ENCODE data around the gene TCFL5. TPM values are rescaled to one million over a fixed set of nuclear protein-coding genes. Genes with fewer than 3 reads are reported as not detected.

Gene TCFL5
- total RNA-seq, 1 donor from 2014 or later = 6.2 TPM

- Mint-ChIP-seq H3K36me3 (ENCODE audit: low read depth) (peaks cover 30% of the 10 kb centered on the region), H3K9me3 (no peaks in the 10 kb centered on the region), H3K27me3 (no peaks in the 10 kb centered on the region), H3K4me3 (no peak overlapping the region), H3K27ac (no peak overlapping the region), H3K4me1 (peaks cover 17% of the 10 kb centered on the region)
- no peak for DNase-seq
- intact Hi-C loops (cut with micrococcal nuclease) = no loop called here
Observed at GRCh38 chr20:62800314-62801259, 61.0 kb downstream of the TCFL5 start.

- H3K4me1 Mint-ChIP-seq = peaks cover 17% of the 10 kb centered on the region
- H3K36me3 Mint-ChIP-seq (ENCODE audit: low read depth) = peaks cover 30% of the 10 kb centered on the region
- H3K9me3 Mint-ChIP-seq = no peaks in the 10 kb centered on the region
- H3K27ac Mint-ChIP-seq = no peak overlapping the region
- intact Hi-C loops (cut with micrococcal nuclease) = no loop called here
- no peak overlapping the region for H3K4me3 Mint-ChIP-seq
- no peak for DNase-seq
- no peaks in the 10 kb centered on the region for H3K27me3 Mint-ChIP-seq
Observed at GRCh38 chr20:62799873-62800272, 61.7 kb downstream of the TCFL5 start.

GRCh38 chr20:62799459-62799858 is 62.2 kb downstream of the TCFL5 start:
- intact Hi-C loops (cut with micrococcal nuclease) = no loop called here
- no peaks in the 10 kb centered on the region for H3K27me3 Mint-ChIP-seq
- no peak for DNase-seq
- no peak overlapping the region for H3K4me3 Mint-ChIP-seq
- peaks cover 20% of the 10 kb centered on the region for H3K4me1 Mint-ChIP-seq
- no peak overlapping the region for H3K27ac Mint-ChIP-seq
- no peaks in the 10 kb centered on the region for H3K9me3 Mint-ChIP-seq
- peaks cover 28% of the 10 kb centered on the region for H3K36me3 Mint-ChIP-seq (ENCODE audit: low read depth)

- Mint-ChIP-seq H3K27ac (no peak overlapping the region), H3K4me3 (no peak overlapping the region), H3K4me1 (peaks cover 19% of the 10 kb centered on the region), H3K27me3 (no peaks in the 10 kb centered on the region), H3K36me3 (ENCODE audit: low read depth) (peaks cover 28% of the 10 kb centered on the region), H3K9me3 (no peaks in the 10 kb centered on the region)
- intact Hi-C loops (cut with micrococcal nuclease) = no loop called here
- no peak for DNase-seq
Observed at GRCh38 chr20:62799036-62799435, 62.6 kb downstream of the TCFL5 start.

GRCh38 chr20:62797671-62798532 is 63.7 kb downstream of the TCFL5 start:
- Mint-ChIP-seq H3K27me3 (no peaks in the 10 kb centered on the region), H3K4me3 (peak overlapping the region; percentile 89), H3K9me3 (no peaks in the 10 kb centered on the region), H3K36me3 (ENCODE audit: low read depth) (peaks cover 28% of the 10 kb centered on the region), H3K27ac (peak overlapping the region; percentile 91), H3K4me1 (peaks cover 22% of the 10 kb centered on the region)
- no peak for DNase-seq
- intact Hi-C loops (cut with micrococcal nuclease) = no loop called here

- peaks cover 28% of the 10 kb centered on the region for H3K36me3 Mint-ChIP-seq (ENCODE audit: low read depth)
- H3K9me3 Mint-ChIP-seq = no peaks in the 10 kb centered on the region
- no peak for DNase-seq
- peak overlapping the region; percentile 91 for H3K27ac Mint-ChIP-seq
- no peaks in the 10 kb centered on the region for H3K27me3 Mint-ChIP-seq
- peak overlapping the region; percentile 89 for H3K4me3 Mint-ChIP-seq
- peaks cover 25% of the 10 kb centered on the region for H3K4me1 Mint-ChIP-seq
- intact Hi-C loops (cut with micrococcal nuclease) = loop anchor here (1.0 kb wide), 1 partner anchor 7 kb away; the partner anchor contains the start of gene OGFR
Observed at GRCh38 chr20:62796699-62797491, 64.7 kb downstream of the TCFL5 start.

- Mint-ChIP-seq H3K36me3 (ENCODE audit: low read depth) (peaks cover 23% of the 10 kb centered on the region), H3K9me3 (no peaks in the 10 kb centered on the region), H3K27me3 (no peaks in the 10 kb centered on the region), H3K27ac (peak overlapping the region; percentile 95), H3K4me1 (peaks cover 33% of the 10 kb centered on the region), H3K4me3 (peak overlapping the region; percentile 87)
- DNase-seq = peak; percentile 92
- intact Hi-C loops (cut with micrococcal nuclease) = no loop called here
Observed at GRCh38 chr20:62795023-62795761, 66.4 kb downstream of the TCFL5 start.

GRCh38 chr20:62794007-62794724 is 67.5 kb downstream of the TCFL5 start:
- peaks cover 33% of the 10 kb centered on the region for H3K4me1 Mint-ChIP-seq
- intact Hi-C loops (cut with micrococcal nuclease) = loop anchor here (5.0 kb wide), 5 partner anchors 142 to 557 kb away; partner anchors contain the start of genes ADRM1, OSBPL2 and RPS21
- peak; percentile 100 for DNase-seq
- H3K9me3 Mint-ChIP-seq = no peaks in the 10 kb centered on the region
- H3K36me3 Mint-ChIP-seq (ENCODE audit: low read depth) = peaks cover 13% of the 10 kb centered on the region
- peak overlapping the region; percentile 87 for H3K4me3 Mint-ChIP-seq
- H3K27me3 Mint-ChIP-seq = no peaks in the 10 kb centered on the region
- H3K27ac Mint-ChIP-seq = peak overlapping the region; percentile 95

- peaks cover 33% of the 10 kb centered on the region for H3K4me1 Mint-ChIP-seq
- peaks cover 9% of the 10 kb centered on the region for H3K36me3 Mint-ChIP-seq (ENCODE audit: low read depth)
- intact Hi-C loops (cut with micrococcal nuclease) = loop anchor here (5.0 kb wide), 5 partner anchors 141 to 556 kb away; partner anchors contain the start of genes ADRM1, OSBPL2 and RPS21
- H3K4me3 Mint-ChIP-seq = peak overlapping the region; percentile 72
- H3K27me3 Mint-ChIP-seq = no peaks in the 10 kb centered on the region
- peak overlapping the region; percentile 86 for H3K27ac Mint-ChIP-seq
- no peak for DNase-seq
- no peaks in the 10 kb centered on the region for H3K9me3 Mint-ChIP-seq
Observed at GRCh38 chr20:62793757-62794006, 67.9 kb downstream of the TCFL5 start.

- no peak for DNase-seq
- intact Hi-C loops (cut with micrococcal nuclease) = loop anchor here (5.0 kb wide), 5 partner anchors 141 to 556 kb away; partner anchors contain the start of genes ADRM1, OSBPL2 and RPS21
- H3K27me3 Mint-ChIP-seq = no peaks in the 10 kb centered on the region
- H3K4me3 Mint-ChIP-seq = peak overlapping the region; percentile 72
- H3K9me3 Mint-ChIP-seq = no peaks in the 10 kb centered on the region
- peaks cover 30% of the 10 kb centered on the region for H3K4me1 Mint-ChIP-seq
- H3K27ac Mint-ChIP-seq = peak overlapping the region; percentile 86
- H3K36me3 Mint-ChIP-seq (ENCODE audit: low read depth) = peaks cover 4% of the 10 kb centered on the region
Observed at GRCh38 chr20:62792940-62793756, 68.5 kb downstream of the TCFL5 start.

- Mint-ChIP-seq H3K9me3 (no peaks in the 10 kb centered on the region), H3K27me3 (no peaks in the 10 kb centered on the region), H3K4me3 (no peak overlapping the region), H3K4me1 (peaks cover 30% of the 10 kb centered on the region), H3K27ac (peak overlapping the region; percentile 11), H3K36me3 (ENCODE audit: low read depth) (peaks cover 2% of the 10 kb centered on the region)
- DNase-seq = no peak
- intact Hi-C loops (cut with micrococcal nuclease) = loop anchor here (5.0 kb wide), 5 partner anchors 140 to 555 kb away; partner anchors contain the start of genes ADRM1, OSBPL2 and RPS21
Observed at GRCh38 chr20:62792182-62792939, 69.3 kb downstream of the TCFL5 start.
